Gastroesophageal sphincter (tissue), 4 donors: ENCODE measurements around the gene ZNF485. TPM values are rescaled to one million over a fixed set of nuclear protein-coding genes. Genes with fewer than 3 reads are reported as not detected.

Source experiments
- ATAC-seq: fragments of 150-250 bp; one replicate; pipeline ENCODE4 v1.9.1; 2016; ENCODE audit warnings: mild to moderate bottlenecking, moderate library complexity
- H3K27ac ChIP-seq, 4 donors: fragments of 200-600 bp; sonication (generic) in 3 of 4; 1 replicate in 3 of 4; 2 replicates in 1 of 4; pipeline ENCODE4 v1.5.1; 2016 to 2019
- H3K27me3 ChIP-seq: fragments of 200-600 bp; sonication (generic); one replicate; pipeline ENCODE4 v1.5.1; 2019
- H3K36me3 ChIP-seq, 2 donors: fragments of 200-600 bp; sonication (generic); one replicate each; pipeline ENCODE4 v1.5.1; 2019; ENCODE audit warnings: control low read depth in 1 of 2
- H3K4me1 ChIP-seq, 3 donors: fragments of 200-600 bp; sonication (generic); 1 replicate in 2 of 3; 2 replicates in 1 of 3; pipeline ENCODE4 v1.5.1; 2016 to 2019; ENCODE audit warnings: control low read depth in 2 of 3
- H3K4me3 ChIP-seq, 2 donors: fragments of 200-600 bp; sonication (generic); one replicate each; pipeline ENCODE4 v1.5.1; 2019; ENCODE audit warnings: mild to moderate bottlenecking in 1 of 2, moderate library complexity in 1 of 2
- H3K9me3 ChIP-seq, 3 donors: fragments of 200-600 bp; sonication (generic); one replicate each; pipeline ENCODE4 v1.5.1; 2017 to 2019; ENCODE audit warnings: control low read depth in 2 of 3
- EP300 ChIP-seq: sonication (generic); formaldehyde crosslinking; IDR thresholded peaks from one replicate; pipeline ENCODE4 v1.6.1; 2017; ENCODE audit warnings: antibody characterized with exemption, mild to moderate bottlenecking
- POLR2A ChIP-seq, 2 donors: fragments of 450-650 bp; IDR thresholded peaks; one replicate each; pipeline ENCODE4 v1.6.1; 2017; ENCODE audit warnings: antibody characterized with exemption in 2 of 2, mild to moderate bottlenecking in 2 of 2, moderate library complexity in 1 of 2
- POLR2AphosphoS5 ChIP-seq: sonication (generic); formaldehyde crosslinking; IDR thresholded peaks from one replicate; pipeline ENCODE4 v1.6.1; 2017; ENCODE audit warnings: antibody characterized with exemption
- WGBS, 2 donors: methylation state at CpG; one replicate each; pipeline ENCODE4 v1.1.5; 2018; ENCODE audit warnings: low coverage in 1 of 2; 5-methylcytosine and 5-hydroxymethylcytosine counted together
- total RNA-seq, 4 donors: library from RNA; depleted of rRNA; stranded (reverse); fragments of >200 nt; gene quantifications; one replicate each; pipeline ENCODE4 v1.1.0, GENCODE V29; 2016
- TF ChIP-seq, protein P1 (sequence below), 4 experiments: fragments of 200-600 bp in 2 of 4; fragments of 450-650 bp in 2 of 4; sonication (generic) in 1 of 4; IDR thresholded peaks; one replicate each; pipeline ENCODE4 v1.5.1; 2017 to 2019; ENCODE audit warnings: antibody characterized with exemption in 4 of 4, mild to moderate bottlenecking in 2 of 4, moderate library complexity in 2 of 4

Gene ZNF485
- total RNA-seq, 4 donors from 2014 or later: 2.2 to 4.5 (median 2.4) TPM

DNA sequence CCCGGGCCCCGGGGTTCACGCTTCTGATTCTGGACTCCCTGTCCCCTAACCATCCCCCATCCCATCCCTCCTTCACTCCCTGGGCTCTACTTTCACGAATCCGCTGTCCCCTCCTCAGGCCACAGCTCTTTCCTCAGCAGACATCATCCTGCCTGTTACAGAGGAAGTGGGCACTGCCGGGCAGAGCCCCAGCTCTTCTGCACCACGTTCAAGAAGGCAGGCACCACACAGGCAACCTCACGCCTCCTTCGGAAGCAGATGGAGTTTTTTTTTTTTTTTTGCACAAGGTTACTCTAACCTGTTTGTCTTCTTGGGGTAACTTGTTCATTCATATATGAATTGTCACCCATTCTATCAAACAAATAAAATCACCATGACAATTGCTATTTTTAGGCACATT lies 60.3 kb downstream of the ZNF485 start:
- H3K36me3 ChIP-seq: no peaks in the 10 kb centered on the region
- H3K27ac ChIP-seq: no peak overlapping the region
- H3K4me3 ChIP-seq: no peak overlapping the region
- TF ChIP-seq POLR2AphosphoS5: no peak
- no peak for TF ChIP-seq POLR2A (IDR thresholded peaks at IDR 0.05)
- TF ChIP-seq, protein P1, sequence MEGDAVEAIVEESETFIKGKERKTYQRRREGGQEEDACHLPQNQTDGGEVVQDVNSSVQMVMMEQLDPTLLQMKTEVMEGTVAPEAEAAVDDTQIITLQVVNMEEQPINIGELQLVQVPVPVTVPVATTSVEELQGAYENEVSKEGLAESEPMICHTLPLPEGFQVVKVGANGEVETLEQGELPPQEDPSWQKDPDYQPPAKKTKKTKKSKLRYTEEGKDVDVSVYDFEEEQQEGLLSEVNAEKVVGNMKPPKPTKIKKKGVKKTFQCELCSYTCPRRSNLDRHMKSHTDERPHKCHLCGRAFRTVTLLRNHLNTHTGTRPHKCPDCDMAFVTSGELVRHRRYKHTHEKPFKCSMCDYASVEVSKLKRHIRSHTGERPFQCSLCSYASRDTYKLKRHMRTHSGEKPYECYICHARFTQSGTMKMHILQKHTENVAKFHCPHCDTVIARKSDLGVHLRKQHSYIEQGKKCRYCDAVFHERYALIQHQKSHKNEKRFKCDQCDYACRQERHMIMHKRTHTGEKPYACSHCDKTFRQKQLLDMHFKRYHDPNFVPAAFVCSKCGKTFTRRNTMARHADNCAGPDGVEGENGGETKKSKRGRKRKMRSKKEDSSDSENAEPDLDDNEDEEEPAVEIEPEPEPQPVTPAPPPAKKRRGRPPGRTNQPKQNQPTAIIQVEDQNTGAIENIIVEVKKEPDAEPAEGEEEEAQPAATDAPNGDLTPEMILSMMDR (IDR thresholded peaks at IDR 0.05): no peak
- TF ChIP-seq EP300: no peak
- no peak for ATAC-seq
- H3K27me3 ChIP-seq: peaks cover 49% of the 10 kb centered on the region
- peaks cover 0 to 10% (median 3%) of the 10 kb centered on the region in 3 donors for H3K4me1 ChIP-seq
- H3K9me3 ChIP-seq: no peaks in the 10 kb centered on the region
- 76% methylated on average over 9 of the region's 9 CpGs; no CpG with 5 or more reads in 1 of the 2 donors for WGBS, 2 donors

DNA sequence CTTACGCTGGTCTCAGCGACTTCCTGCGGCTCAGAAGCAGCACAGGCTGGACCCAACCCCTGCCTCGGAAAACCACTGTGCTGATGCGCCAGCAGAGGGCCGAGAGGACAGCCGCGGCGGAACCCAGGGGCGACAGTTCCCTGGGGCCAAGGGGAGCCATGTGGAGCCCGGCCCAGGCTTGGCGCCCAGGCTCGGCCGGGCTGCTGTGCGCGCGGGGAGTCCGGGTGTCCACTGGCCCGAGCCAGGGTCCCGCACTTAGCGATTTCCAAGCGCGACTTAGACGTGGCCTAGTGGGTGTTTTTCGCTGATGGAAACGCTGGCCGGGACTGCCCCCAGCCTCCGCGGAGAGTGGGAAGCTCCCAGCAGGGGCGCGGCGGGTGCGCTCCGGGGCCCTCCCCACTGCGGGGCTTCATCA lies 61.1 kb downstream of the ZNF485 start:
- Histone ChIP-seq H3K9me3 (no peaks in the 10 kb centered on the region), H3K4me3 (peak overlapping the region in 1 of 2 donors; percentile 37), H3K36me3 (no peaks in the 10 kb centered on the region), H3K27me3 (peaks cover 49% of the 10 kb centered on the region), H3K4me1 (peaks cover 0 to 14% (median 3%) of the 10 kb centered on the region in 3 donors), H3K27ac (no peak overlapping the region)
- TF ChIP-seq POLR2A (IDR thresholded peaks at IDR 0.05) (no peak), POLR2AphosphoS5 (no peak)
- TF ChIP-seq, protein P1 (IDR thresholded peaks at IDR 0.05): peak in 3 of 4 experiments; percentile 12 to 38 (median 35)
- peak; percentile 30 for ATAC-seq
- no CpG with 5 or more reads among the region's 35 CpGs for WGBS, 2 donors

Other genes with a start within 250 kb of the ZNF485 start
- gene FXYD4, start 234.8 kb upstream of the ZNF485 start, total RNA-seq: not detected
- 100 to 1,000 TPM; 138 to 215 (median 180) TPM for gene HNRNPF, start 197.3 kb upstream of the ZNF485 start, total RNA-seq
- 10 to 100 TPM in 3 of 4 donors, 1 to 10 TPM in 1; 5.1 to 22.4 (median 14.0) TPM for gene ZNF487, start 169.3 kb upstream of the ZNF485 start, total RNA-seq
- 10 to 100 TPM in 1 of 4 donors, 1 to 10 TPM in 3; 3.6 to 14.1 (median 6.2) TPM for gene ZNF239, start 31.8 kb upstream of the ZNF485 start, total RNA-seq
- 10 to 100 TPM; 45.8 to 59.8 (median 53.8) TPM for gene ZNF32, start 42.4 kb downstream of the ZNF485 start, total RNA-seq